Lung (tissue), 12 donors: ENCODE data around the gene MRGPRE. TPM values are rescaled to one million over a fixed set of nuclear protein-coding genes. Genes with fewer than 3 reads are reported as not detected.
A peak's percentile ranks its signal among the peaks of the same experiment; 100 is the strongest.

Source experiments
- ATAC-seq: fragments of 200-7000 bp; cut with Tn5 transposase; one replicate; pipeline ENCODE4 v1.9.1; 2020; ENCODE audit warnings: moderate number of reproducible peaks; ENCODE audit not compliant: insufficient read depth, low FRiP score
- DNase-seq, 3 donors: peaks; one replicate each; pipeline ENCODE4 v3.0.0-alpha.2; 2013 to 2017
- H3K27ac ChIP-seq, 2 donors: one replicate each; pipeline ENCODE4 v1.5.1; 2013; ENCODE audit warnings: mild to moderate bottlenecking in 2 of 2, moderate library complexity in 2 of 2, control low read depth in 1 of 2, inconsistent platforms in 1 of 2, low read depth in 1 of 2, low read length in 1 of 2
- H3K27me3 ChIP-seq, 3 donors: one replicate each; pipeline ENCODE4 v1.5.1; 2013; ENCODE audit warnings: low read length in 2 of 3; ENCODE audit not compliant: control insufficient read depth in 3 of 3, insufficient read depth in 3 of 3
- H3K36me3 ChIP-seq, 4 donors: one replicate each; pipeline ENCODE4 v1.5.1; 2013; ENCODE audit warnings: low read length in 4 of 4, mild to moderate bottlenecking in 1 of 4, moderate library complexity in 1 of 4; ENCODE audit not compliant: control insufficient read depth in 4 of 4, insufficient read depth in 4 of 4
- H3K4me1 ChIP-seq, 5 donors: one replicate each; pipeline ENCODE4 v1.5.1; 2013; ENCODE audit warnings: low read length in 5 of 5, mild to moderate bottlenecking in 2 of 5, moderate library complexity in 1 of 5; ENCODE audit not compliant: control insufficient read depth in 5 of 5, insufficient read depth in 5 of 5
- H3K4me3 ChIP-seq: one replicate; pipeline ENCODE4 v1.5.1; 2013; ENCODE audit warnings: mild to moderate bottlenecking, control low read depth, moderate library complexity
- H3K9ac ChIP-seq, 2 donors: one replicate each; pipeline ENCODE4 v1.5.1; 2013; ENCODE audit warnings: low read length in 2 of 2, control low read depth in 1 of 2; ENCODE audit not compliant: insufficient read depth in 1 of 2
- H3K9me3 ChIP-seq, 4 donors: one replicate each; pipeline ENCODE4 v1.5.1; 2013; ENCODE audit warnings: low read length in 3 of 4, mild to moderate bottlenecking in 1 of 4, moderate library complexity in 1 of 4; ENCODE audit not compliant: control insufficient read depth in 4 of 4, insufficient read depth in 3 of 4
- WGBS, 2 donors: extraction: QIAGEN DNeasy Blood & Tissue Kit; methylation state at CpG; one replicate each; pipeline ENCODE4 v1.1.7; 2013; 5-methylcytosine and 5-hydroxymethylcytosine counted together
- polyA plus RNA-seq, 2 donors: library from polyadenylated mRNA; stranded (reverse); fragments of 200-250 nt; gene quantifications; one replicate each; pipeline ENCODE4 v1.2.1, GENCODE V29; 2013
- total RNA-seq, 2 donors: library from RNA; depleted of rRNA in 1 of 2; stranded (reverse); fragments of >200 nt in 1 of 2; gene quantifications; one replicate each; pipeline ENCODE4 v1.2.1, GENCODE V29; 2014 to 2021
- TF ChIP-seq, protein P1 (sequence below): IDR thresholded peaks from 2 replicates; pipeline ENCODE4 v1.5.1; 2012; ENCODE audit warnings: mild to moderate bottlenecking; ENCODE audit errors: control extremely low read depth, extremely low read depth
- donor health status: control.
- donor health status: control.
- donor health status: Bipolar disorder and iron deficiency.
- donor health status: healthy.
- donor health status: DM: yes; HTN: yes; CAD: no.

Gene MRGPRE
- total and polyA plus RNA-seq, 4 donors = 0.03 to 0.18 (median 0.16) TPM; not detected in 1

DNA sequence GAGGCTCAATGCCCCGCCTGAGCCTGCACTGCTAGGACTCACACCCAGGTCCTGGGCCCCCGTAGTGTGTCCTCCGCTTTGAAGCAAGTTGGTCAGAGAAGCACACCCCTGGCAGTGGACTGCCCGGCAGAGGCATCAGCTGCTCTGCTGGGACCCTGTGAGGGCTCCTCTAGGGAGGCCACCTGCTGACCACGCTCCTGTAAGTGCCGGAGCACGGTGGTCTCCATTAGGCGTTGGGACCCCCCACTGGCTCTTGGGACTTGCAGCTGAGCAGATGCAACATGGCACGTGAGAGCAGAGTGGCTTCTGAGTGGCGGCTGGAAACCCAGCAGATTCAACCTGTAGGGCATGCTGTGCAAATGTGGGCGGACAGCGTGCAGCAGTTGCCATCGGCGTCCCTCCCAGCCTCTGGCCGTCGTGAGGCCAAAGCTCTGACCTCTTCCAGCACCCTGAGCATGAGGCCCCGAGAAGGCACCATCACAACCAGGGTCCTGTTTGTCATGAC lies 30.5 kb downstream of the MRGPRE start:
- Histone ChIP-seq H3K27ac (no peak overlapping the region), H3K9me3 (peaks cover 0 to 2% (median 0%) of the 10 kb centered on the region in 4 donors), H3K36me3 (no peaks in the 10 kb centered on the region), H3K27me3 (peaks cover 0 to 27% (median 15%) of the 10 kb centered on the region in 3 donors), H3K4me1 (peaks cover 0 to 12% (median 5%) of the 10 kb centered on the region in 5 donors), H3K4me3 (no peak overlapping the region), H3K9ac (no peak overlapping the region)
- TF ChIP-seq, protein P1, sequence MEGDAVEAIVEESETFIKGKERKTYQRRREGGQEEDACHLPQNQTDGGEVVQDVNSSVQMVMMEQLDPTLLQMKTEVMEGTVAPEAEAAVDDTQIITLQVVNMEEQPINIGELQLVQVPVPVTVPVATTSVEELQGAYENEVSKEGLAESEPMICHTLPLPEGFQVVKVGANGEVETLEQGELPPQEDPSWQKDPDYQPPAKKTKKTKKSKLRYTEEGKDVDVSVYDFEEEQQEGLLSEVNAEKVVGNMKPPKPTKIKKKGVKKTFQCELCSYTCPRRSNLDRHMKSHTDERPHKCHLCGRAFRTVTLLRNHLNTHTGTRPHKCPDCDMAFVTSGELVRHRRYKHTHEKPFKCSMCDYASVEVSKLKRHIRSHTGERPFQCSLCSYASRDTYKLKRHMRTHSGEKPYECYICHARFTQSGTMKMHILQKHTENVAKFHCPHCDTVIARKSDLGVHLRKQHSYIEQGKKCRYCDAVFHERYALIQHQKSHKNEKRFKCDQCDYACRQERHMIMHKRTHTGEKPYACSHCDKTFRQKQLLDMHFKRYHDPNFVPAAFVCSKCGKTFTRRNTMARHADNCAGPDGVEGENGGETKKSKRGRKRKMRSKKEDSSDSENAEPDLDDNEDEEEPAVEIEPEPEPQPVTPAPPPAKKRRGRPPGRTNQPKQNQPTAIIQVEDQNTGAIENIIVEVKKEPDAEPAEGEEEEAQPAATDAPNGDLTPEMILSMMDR = no peak
- WGBS, 2 donors = 79 to 91% methylated on average over 17 of the region's 17 CpGs
- no peak for DNase-seq
- no peak for ATAC-seq

DNA sequence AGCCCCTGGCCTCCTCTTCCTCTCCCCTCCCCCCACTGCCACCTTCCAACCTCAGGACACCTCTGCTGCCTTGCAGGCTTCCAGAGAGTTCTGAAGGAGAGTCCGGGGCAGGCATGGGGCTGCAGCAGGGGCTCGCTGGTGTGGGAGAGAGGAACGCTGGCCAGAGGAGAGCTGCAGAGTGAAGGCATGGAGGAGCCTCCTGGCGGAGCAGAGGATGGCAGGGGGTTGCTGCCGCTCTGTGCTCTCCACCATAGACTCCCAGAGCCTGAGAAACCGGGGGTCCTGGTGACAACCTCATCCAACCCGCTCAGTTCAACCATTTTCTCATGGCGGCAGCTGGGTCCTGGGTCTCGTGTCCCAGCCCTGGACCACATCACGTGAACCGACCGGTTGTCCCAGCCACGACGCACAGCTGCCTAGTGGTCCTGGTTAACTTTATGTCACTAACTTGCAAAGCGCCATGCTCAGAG lies 31.1 kb downstream of the MRGPRE start:
- WGBS, 2 donors = 88 to 93% methylated on average over 15 of the region's 15 CpGs
- H3K9ac ChIP-seq = no peak overlapping the region
- DNase-seq (peak in 1 of 3 donors; percentile 3), ATAC-seq (no peak)
- H3K9me3 ChIP-seq = peaks cover 0 to 2% (median 0%) of the 10 kb centered on the region in 4 donors
- H3K4me1 ChIP-seq = peaks cover 0 to 12% (median 5%) of the 10 kb centered on the region in 5 donors
- no peaks in the 10 kb centered on the region for H3K36me3 ChIP-seq
- TF ChIP-seq, protein P1 = no peak
- peaks cover 0 to 27% (median 15%) of the 10 kb centered on the region in 3 donors for H3K27me3 ChIP-seq
- no peak overlapping the region for H3K27ac ChIP-seq
- H3K4me3 ChIP-seq = no peak overlapping the region

DNA sequence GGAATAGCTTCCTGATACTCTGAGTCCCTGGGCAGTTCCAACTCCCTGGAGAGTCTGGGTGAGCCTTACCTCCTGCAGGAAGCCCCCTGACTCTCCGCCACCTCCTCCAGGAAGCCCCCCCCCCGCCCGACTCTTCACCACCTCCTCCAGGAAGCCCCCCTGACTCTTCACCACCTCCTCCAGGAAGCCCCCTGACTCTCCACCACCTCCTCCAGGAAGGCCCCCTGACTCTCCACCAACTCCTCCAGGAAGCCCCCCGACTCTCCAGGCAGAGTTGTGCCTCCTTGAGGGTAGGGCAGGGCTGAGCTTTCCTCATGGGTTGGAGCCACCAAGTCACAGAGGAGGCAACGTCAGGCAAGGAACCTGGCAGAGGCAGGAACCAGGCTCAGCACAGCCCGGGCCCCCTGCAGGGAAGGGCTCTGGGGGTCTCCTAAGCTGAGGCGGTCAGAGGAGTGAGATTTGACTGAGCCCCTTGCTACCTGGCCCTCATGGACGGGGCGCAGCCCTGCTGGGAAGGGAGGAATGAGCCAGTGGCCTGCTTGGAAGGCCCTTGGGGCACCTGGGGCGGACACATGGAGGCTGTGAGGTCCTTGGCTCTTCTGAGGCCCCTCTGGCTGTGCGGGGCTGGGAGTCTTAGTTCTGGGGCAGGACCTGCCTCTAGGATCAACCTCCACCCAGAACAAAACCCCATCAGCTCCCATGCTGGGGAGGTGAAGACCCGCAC lies 31.7 kb downstream of the MRGPRE start:
- TF ChIP-seq, protein P1 = no peak
- Histone ChIP-seq H3K4me3 (no peak overlapping the region), H3K4me1 (peaks cover 0 to 12% (median 5%) of the 10 kb centered on the region in 5 donors), H3K36me3 (no peaks in the 10 kb centered on the region), H3K27me3 (peaks cover 0 to 27% (median 15%) of the 10 kb centered on the region in 3 donors), H3K9ac (no peak overlapping the region), H3K9me3 (peaks cover 0 to 2% (median 0%) of the 10 kb centered on the region in 4 donors), H3K27ac (no peak overlapping the region)
- ATAC-seq (no peak), DNase-seq (no peak)
- 69 to 79% methylated on average over 11 to 12 of the region's 12 CpGs for whole genome bisulfite sequencing, 2 donors
